GM06990 (cell line): ENCODE measurements around the gene TNFSF8.

Experiments used
- DNase-seq: peaks from one replicate; pipeline ENCODE4 v3.0.0-alpha.2; 2011; ENCODE audit not compliant: insufficient read length; ENCODE audit errors: extremely low read depth
- H3K27me3 ChIP-seq: replicated peaks from 2 replicates; pipeline ENCODE4 v1.6.0; 2011; ENCODE audit warnings: low read length; ENCODE audit not compliant: control insufficient read depth, insufficient read depth
- H3K36me3 ChIP-seq: 2 replicates; pipeline ENCODE4 v1.5.1; 2011; ENCODE audit warnings: low read length; ENCODE audit not compliant: control insufficient read depth, insufficient read depth
- H3K4me3 ChIP-seq: replicated peaks from 2 replicates; pipeline ENCODE4 v1.5.1; 2011; ENCODE audit warnings: low read depth, mild to moderate bottlenecking, control low read depth, low read length
- CTCF ChIP-seq: IDR thresholded peaks from 2 replicates; pipeline ENCODE4 v1.5.1; 2011; ENCODE audit warnings: low read length, control low read depth, mild to moderate bottlenecking, inconsistent platforms; ENCODE audit not compliant: insufficient read depth, poor library complexity, severe bottlenecking

Gene TNFSF8

GRCh38 chr9:114869845-114870244 lies 60.5 kb downstream of the TNFSF8 start:
- TF ChIP-seq CTCF, result no peak
- no peak for DNase-seq
- no peaks in the 10 kb centered on the region for H3K36me3 ChIP-seq

GRCh38 chr9:114869378-114869777 lies 61.0 kb downstream of the TNFSF8 start:
- H3K4me3 ChIP-seq, result no peak overlapping the region
- no peaks in the 10 kb centered on the region for H3K36me3 ChIP-seq
- H3K27me3 ChIP-seq, result no peaks in the 10 kb centered on the region
- TF ChIP-seq CTCF, result no peak
- no peak for DNase-seq

More at GRCh38 chr9:114869845-114870244, 60.5 kb downstream of the TNFSF8 start:
- Histone ChIP-seq H3K27me3 (no peaks in the 10 kb centered on the region), H3K4me3 (no peak overlapping the region)

- no peak for TF ChIP-seq CTCF
- Histone ChIP-seq H3K4me3 (no peak overlapping the region), H3K36me3 (no peaks in the 10 kb centered on the region), H3K27me3 (no peaks in the 10 kb centered on the region)
- DNase-seq, result no peak
Measured at GRCh38 chr9:114867327-114867726, 63.1 kb downstream of the TNFSF8 start.

- TF ChIP-seq CTCF, result no peak
- DNase-seq, result no peak
- no peaks in the 10 kb centered on the region for H3K36me3 ChIP-seq
- no peak overlapping the region for H3K4me3 ChIP-seq
- H3K27me3 ChIP-seq, result no peaks in the 10 kb centered on the region
Measured at GRCh38 chr9:114864471-114864870, 65.9 kb downstream of the TNFSF8 start.

GRCh38 chr9:114861922-114862605 lies 68.3 kb downstream of the TNFSF8 start:
- DNase-seq, result no peak
- Histone ChIP-seq H3K27me3 (no peaks in the 10 kb centered on the region), H3K36me3 (no peaks in the 10 kb centered on the region), H3K4me3 (no peak overlapping the region)
- no peak for TF ChIP-seq CTCF

- Histone ChIP-seq H3K36me3 (no peaks in the 10 kb centered on the region), H3K4me3 (no peak overlapping the region), H3K27me3 (no peaks in the 10 kb centered on the region; the same call in 1 of the 2 replicates)
- TF ChIP-seq CTCF, result no peak
- no peak for DNase-seq
Measured at GRCh38 chr9:114861273-114861672, 69.1 kb downstream of the TNFSF8 start.
